CD14-positive monocyte (primary cell): ENCODE results near the gene MTCH2. TPM values are rescaled to one million over a fixed set of nuclear protein-coding genes. Genes with fewer than 3 reads are reported as not detected.
A peak's percentile ranks its signal among the peaks of the same experiment; 100 is the strongest.

Experiments used
- DNase-seq, 3 donors: peaks; one replicate each; pipeline ENCODE4 v3.0.0-alpha.2; 2011 to 2022
- H2AFZ ChIP-seq: 2 replicates; pipeline ENCODE4 v1.6.0; 2012; ENCODE audit warnings: mild to moderate bottlenecking, low read depth, low read length, inconsistent platforms; ENCODE audit not compliant: insufficient read depth, poor library complexity, severe bottlenecking
- H3K27ac ChIP-seq, 2 donors: 1 replicate in 1 of 2; 2 replicates in 1 of 2; pipeline ENCODE4 v1.5.1; 2012 to 2013; ENCODE audit warnings: low read length in 2 of 2, control low read depth in 1 of 2, inconsistent platforms in 1 of 2, low read depth in 1 of 2, mild to moderate bottlenecking in 1 of 2
- H3K27me3 ChIP-seq, 2 donors: one replicate each; pipeline versions ENCODE4 v1.6.0 to v1.6.1; 2011 to 2013; ENCODE audit warnings: low read length in 2 of 2; ENCODE audit not compliant: control insufficient read depth in 2 of 2, insufficient read depth in 2 of 2
- H3K36me3 ChIP-seq, 2 donors: replicated peaks in 1 of 2; 1 replicate in 1 of 2; 2 replicates in 1 of 2; pipeline versions ENCODE4 v1.5.1 to v1.6.1; 2012 to 2013; ENCODE audit warnings: low read length in 2 of 2, control low read depth in 1 of 2, inconsistent platforms in 1 of 2, mild to moderate bottlenecking in 1 of 2; ENCODE audit not compliant: insufficient read depth in 2 of 2, control insufficient read depth in 1 of 2
- H3K4me1 ChIP-seq, 2 donors: 1 replicate in 1 of 2; 2 replicates in 1 of 2; pipeline versions ENCODE4 v1.5.1 to v1.6.1; 2012 to 2013; ENCODE audit warnings: low read length in 2 of 2, control low read depth in 1 of 2, inconsistent platforms in 1 of 2, mild to moderate bottlenecking in 1 of 2, moderate library complexity in 1 of 2; ENCODE audit not compliant: insufficient read depth in 2 of 2, control insufficient read depth in 1 of 2
- H3K4me2 ChIP-seq: replicated peaks from 2 replicates; pipeline ENCODE3; 2012; ENCODE audit warnings: low read length, moderate library complexity, mild to moderate bottlenecking; ENCODE audit not compliant: poor library complexity, severe bottlenecking; ENCODE audit errors: extremely low read depth
- H3K4me3 ChIP-seq, 3 experiments: fragments of 200-600 bp in 1 of 3; sonication (generic) in 1 of 3; replicated peaks in 1 of 3; 1 replicate in 2 of 3; 2 replicates in 1 of 3; pipeline ENCODE4 v1.5.1; 2011 to 2013; ENCODE audit warnings: low read length in 3 of 3, mild to moderate bottlenecking in 3 of 3, control low read depth in 2 of 3, low read depth in 2 of 3, inconsistent platforms in 1 of 3, moderate library complexity in 1 of 3
- H3K79me2 ChIP-seq: 2 replicates; pipeline ENCODE4 v1.6.0; 2012; ENCODE audit warnings: mild to moderate bottlenecking, control low read depth, inconsistent platforms, low read length, moderate library complexity; ENCODE audit not compliant: insufficient read depth
- H3K9ac ChIP-seq: 2 replicates; pipeline ENCODE4 v1.6.0; 2017; ENCODE audit warnings: low read length, mild to moderate bottlenecking; ENCODE audit not compliant: insufficient read depth, poor library complexity, severe bottlenecking
- H3K9me3 ChIP-seq, 2 donors: replicated peaks in 1 of 2; 1 replicate in 1 of 2; 2 replicates in 1 of 2; pipeline versions ENCODE4 v1.5.1 to v1.6.1; 2012 to 2013; ENCODE audit warnings: low read length in 2 of 2, control low read depth in 1 of 2; ENCODE audit not compliant: control insufficient read depth in 1 of 2, insufficient read depth in 1 of 2
- H4K20me1 ChIP-seq: 2 replicates; pipeline ENCODE4 v1.6.0; 2012; ENCODE audit warnings: mild to moderate bottlenecking, low read length, control low read depth, moderate library complexity; ENCODE audit not compliant: insufficient read depth
- H3K27ac Mint-ChIP-seq, 7 donors: one replicate each; pipeline ENCODE4 v1.8.0; 2020; ENCODE audit warnings: mild to moderate bottlenecking in 7 of 7, mixed read lengths in 7 of 7, moderate library complexity in 6 of 7, inconsistent platforms in 2 of 7
- H3K27me3 Mint-ChIP-seq, 3 donors: one replicate each; pipeline ENCODE4 v1.8.0; 2021 to 2022; ENCODE audit warnings: low read depth in 3 of 3, mild to moderate bottlenecking in 3 of 3, mixed read lengths in 3 of 3, moderate library complexity in 3 of 3, inconsistent platforms in 1 of 3
- H3K36me3 Mint-ChIP-seq, 2 donors: one replicate each; pipeline ENCODE4 v1.8.0; 2020; ENCODE audit warnings: mixed read lengths in 2 of 2, inconsistent platforms in 1 of 2, mild to moderate bottlenecking in 1 of 2
- H3K4me1 Mint-ChIP-seq: one replicate; pipeline ENCODE4 v1.8.0; 2020; ENCODE audit warnings: mild to moderate bottlenecking, mixed read lengths
- H3K4me3 Mint-ChIP-seq, 2 donors: one replicate each; pipeline ENCODE4 v1.8.0; 2020; ENCODE audit warnings: mild to moderate bottlenecking in 2 of 2, mixed read lengths in 2 of 2, moderate library complexity in 1 of 2
- H3K9me3 Mint-ChIP-seq, 7 donors: one replicate each; pipeline ENCODE4 v1.8.0; 2020 to 2022; ENCODE audit warnings: mixed read lengths in 7 of 7, mild to moderate bottlenecking in 6 of 7, moderate library complexity in 6 of 7, inconsistent platforms in 2 of 7
- CTCF ChIP-seq: fragments of 200-600 bp; IDR thresholded peaks from one replicate; pipeline ENCODE4 v1.8.0; 2022; ENCODE audit warnings: antibody characterized with exemption, mild to moderate bottlenecking
- WGBS: methylation state at CpG from one replicate; pipeline ENCODE4 v1.1.5; 2013; ENCODE audit warnings: missing lambda C conversion rate; ENCODE audit not compliant: insufficient coverage; 5-methylcytosine and 5-hydroxymethylcytosine counted together
- intact Hi-C, 2 donors: fragments of 100-400 bp; cut with micrococcal nuclease; formaldehyde crosslinking; loops; one replicate each; pipeline versions ENCODE4 v1.15.0 to v1.15.1; 2023
- polyA plus RNA-seq, 3 donors: library from polyadenylated mRNA; depleted of rRNA in 1 of 3; unstranded in 2 of 3; stranded (reverse) in 1 of 3; fragments of 300-500 nt in 2 of 3; fragments of >200 nt in 1 of 3; fragmentation: Illumina TruSeq in 2 of 3; gene quantifications; 1 replicate in 2 of 3; 2 replicates in 1 of 3; pipeline ENCODE4 v1.2.3, GENCODE V29; 2012 to 2021

The MTCH2 gene
- polyA plus RNA-seq, 3 donors: 31.7 to 116 (median 98.0) TPM

DNA sequence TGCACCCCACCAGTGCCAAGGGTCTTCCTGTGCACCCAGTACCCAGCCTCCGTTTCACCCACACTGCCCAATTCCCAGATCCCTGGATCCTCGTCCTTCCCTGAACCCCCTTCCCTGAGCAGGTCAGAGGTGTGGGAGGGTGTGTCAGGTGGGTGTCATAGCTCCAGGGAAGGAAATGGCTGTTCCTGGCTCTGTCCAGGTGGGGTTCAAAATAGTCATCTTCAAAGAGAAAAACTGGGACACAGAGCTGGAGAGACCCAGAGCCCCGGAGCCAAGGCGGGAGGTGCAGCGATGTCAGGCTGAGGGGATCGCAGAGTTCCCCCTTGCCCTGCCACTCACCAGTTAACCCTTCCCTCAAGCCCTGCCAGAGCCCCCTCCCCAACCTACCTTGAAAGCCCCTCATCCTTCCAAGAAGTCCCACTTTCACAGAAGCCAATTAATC lies 48.8 kb downstream of the MTCH2 start:
- Mint-ChIP-seq H3K36me3 (peaks cover 0 to 9% of the 10 kb centered on the region in 2 donors), H3K27me3 (peaks cover 29 to 37% (median 31%) of the 10 kb centered on the region in 3 donors), H3K4me3 (peak overlapping the region; percentile 34 to 82), H3K4me1 (peaks cover 33% of the 10 kb centered on the region), H3K27ac (no peak overlapping the region), H3K9me3 (peaks cover 0 to 12% (median 2%) of the 10 kb centered on the region in 7 donors)
- peaks cover 10% of the 10 kb centered on the region for H3K79me2 ChIP-seq
- no peak overlapping the region for H3K27ac ChIP-seq
- no peak for DNase-seq
- peak overlapping the region; percentile 21 for H3K9ac ChIP-seq
- H3K9me3 ChIP-seq: peaks cover 0 to 6% of the 10 kb centered on the region in 2 donors
- H3K4me1 ChIP-seq: peaks cover 18 to 32% of the 10 kb centered on the region in 2 donors
- peak overlapping the region in 1 of 3 experiments; percentile 48 for H3K4me3 ChIP-seq
- WGBS: 0% methylated on average over 4 of the region's 6 CpGs
- intact Hi-C loops: no loop called here
- no peaks in the 10 kb centered on the region for H4K20me1 ChIP-seq
- H3K4me2 ChIP-seq: peak overlapping the region; percentile 52
- no peak for TF ChIP-seq CTCF
- H3K27me3 ChIP-seq: peaks cover 16 to 29% of the 10 kb centered on the region in 2 donors
- no peaks in the 10 kb centered on the region for H3K36me3 ChIP-seq
- H2AFZ ChIP-seq: peak overlapping the region; percentile 21

- no peak for TF ChIP-seq CTCF
- no peak overlapping the region for H3K4me3 ChIP-seq
- Mint-ChIP-seq H3K27ac (no peak overlapping the region), H3K27me3 (peaks cover 29 to 37% (median 32%) of the 10 kb centered on the region in 3 donors), H3K4me3 (peak overlapping the region in 1 of 2 donors; percentile 82), H3K36me3 (peaks cover 0 to 9% of the 10 kb centered on the region in 2 donors), H3K9me3 (peaks cover 0 to 12% (median 2%) of the 10 kb centered on the region in 7 donors), H3K4me1 (peaks cover 39% of the 10 kb centered on the region)
- no peaks in the 10 kb centered on the region for H3K36me3 ChIP-seq
- peaks cover 16 to 29% of the 10 kb centered on the region in 2 donors for H3K27me3 ChIP-seq
- WGBS: 100% methylated on average over 1 of the region's 2 CpGs
- H3K27ac ChIP-seq: no peak overlapping the region
- H3K9ac ChIP-seq: no peak overlapping the region
- peaks cover 24 to 38% of the 10 kb centered on the region in 2 donors for H3K4me1 ChIP-seq
- intact Hi-C loops: no loop called here
- H3K79me2 ChIP-seq: peaks cover 15% of the 10 kb centered on the region
- no peak overlapping the region for H3K4me2 ChIP-seq
- no peak for DNase-seq
- no peak overlapping the region for H2AFZ ChIP-seq
- no peaks in the 10 kb centered on the region for H4K20me1 ChIP-seq
- H3K9me3 ChIP-seq: peaks cover 0 to 6% of the 10 kb centered on the region in 2 donors
Observed at GRCh38 chr11:47592970-47593369, 49.4 kb downstream of the MTCH2 start.
